GM18526 (cell line): ENCODE measurements around the gene ZNF717.
A peak's percentile ranks its signal among the peaks of the same experiment; 100 is the strongest.

ENCODE experiments used
- POLR2A ChIP-seq: IDR thresholded peaks from 3 replicates; pipeline ENCODE4 v1.6.1; 2011; ENCODE audit not compliant: insufficient read length; ENCODE audit errors: extremely low read depth

Gene ZNF717

DNA sequence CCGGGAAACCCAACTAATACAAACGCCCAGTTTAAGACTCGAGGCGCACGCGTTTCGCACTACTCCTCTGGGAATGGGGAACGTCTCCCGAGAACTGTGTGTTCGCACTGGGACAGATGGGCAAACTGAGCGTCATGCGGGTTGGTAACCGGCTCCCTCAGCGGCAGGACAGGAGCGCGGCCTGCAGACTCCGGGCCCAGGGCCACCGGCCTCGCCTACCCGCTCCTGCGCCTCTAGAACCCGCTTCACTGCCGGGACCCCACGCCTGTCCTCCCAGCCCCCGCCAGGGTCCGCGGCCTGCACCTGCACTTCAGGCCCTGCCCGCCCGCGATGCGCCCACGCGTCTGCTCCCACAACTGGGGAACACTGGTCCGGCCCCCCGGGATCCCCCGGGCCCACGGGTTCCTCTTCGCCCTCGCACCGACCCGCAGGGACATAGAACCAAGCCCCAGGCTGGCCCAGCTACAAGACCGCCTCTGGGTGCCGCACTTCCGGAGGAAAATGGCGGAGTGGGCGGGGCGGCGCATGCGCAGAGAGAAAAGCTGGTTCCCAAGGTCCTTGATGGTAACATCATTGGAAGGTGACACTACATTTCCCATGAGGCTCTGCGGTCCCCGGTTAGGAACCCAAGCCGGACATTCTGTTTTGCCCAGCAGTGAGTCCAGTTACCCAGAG is at the start of gene ZNF717:
Gene ZNF717, minus strand, starts transcription at position 469 of the 675 bp plus-strand sequence. CDS start 2,187 bp downstream, outside the sequence.
- peak; percentile 46 for TF ChIP-seq POLR2A

DNA sequence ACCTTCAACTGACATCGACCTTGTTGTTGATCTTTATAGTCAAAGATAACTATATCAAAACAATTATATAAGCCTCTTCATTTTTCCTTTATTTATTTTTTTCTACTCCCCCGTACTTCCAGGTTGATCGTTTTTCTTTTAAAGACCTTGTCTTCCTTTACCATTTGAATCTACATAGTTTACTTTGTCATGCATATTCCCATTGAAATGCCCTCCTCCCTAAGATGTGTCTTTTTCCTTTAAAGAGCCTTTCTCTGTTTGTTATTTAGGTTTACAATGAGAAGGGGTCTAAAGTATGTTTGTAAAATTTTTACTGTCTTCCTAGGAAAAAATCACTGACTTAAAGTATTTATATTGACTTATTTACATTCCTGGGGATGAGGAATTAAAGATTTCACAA is 29.4 kb upstream of the ZNF717 start:
- TF ChIP-seq POLR2A: no peak

DNA sequence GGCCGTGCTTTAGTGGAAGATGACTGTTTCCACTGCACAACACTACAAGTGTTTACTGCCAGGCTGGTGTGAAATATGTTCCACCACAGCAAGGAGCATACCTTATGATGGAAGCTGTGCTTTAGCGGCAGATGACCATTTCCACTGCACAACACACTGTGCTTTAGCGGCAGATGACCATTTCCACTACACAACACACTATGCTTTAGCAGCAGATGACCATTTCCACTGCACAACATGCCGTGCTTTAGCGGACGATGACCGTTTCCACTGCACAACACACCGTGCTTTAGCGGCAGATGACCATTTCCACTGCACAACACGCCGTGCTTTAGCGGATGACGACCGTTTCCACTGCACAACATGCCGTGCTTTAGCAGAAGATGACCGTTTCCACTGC is 2.8 kb downstream of the ZNF717 start:
- no peak for TF ChIP-seq POLR2A

DNA sequence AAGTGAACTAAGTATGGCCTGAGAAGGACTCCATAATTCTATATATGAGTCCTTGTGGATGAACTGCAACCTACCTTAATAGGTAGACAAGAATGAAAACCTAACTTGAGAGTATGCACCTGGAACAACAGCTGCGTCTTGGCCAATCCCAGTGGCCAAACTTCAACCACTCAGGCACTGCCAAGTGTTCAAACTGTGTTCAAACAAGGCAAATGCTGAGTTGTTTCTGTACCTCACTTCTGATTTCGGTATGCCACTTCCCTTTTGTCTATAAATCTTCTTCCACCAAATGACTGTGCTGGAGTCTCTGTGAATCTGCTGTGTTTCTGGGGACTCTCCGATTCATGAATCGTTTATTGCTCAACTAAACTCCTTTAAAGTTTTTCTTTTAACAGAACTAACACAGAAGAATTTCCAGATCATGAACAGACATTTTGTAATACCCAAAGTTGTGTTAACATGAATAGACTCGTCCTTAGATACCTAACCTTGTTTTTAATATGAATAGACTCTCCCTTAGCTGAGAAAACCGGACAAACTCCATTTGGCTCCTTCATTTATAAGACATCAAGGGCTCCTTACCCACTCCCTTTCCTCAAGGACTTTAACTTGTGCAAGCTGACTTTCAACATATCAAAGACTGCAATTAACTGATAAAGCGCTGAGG is 4.1 kb downstream of the ZNF717 start:
- TF ChIP-seq POLR2A: no peak

GRCh38 chr3:75768303-75769017 is 16.9 kb downstream of the ZNF717 start:
- TF ChIP-seq POLR2A: no peak

DNA sequence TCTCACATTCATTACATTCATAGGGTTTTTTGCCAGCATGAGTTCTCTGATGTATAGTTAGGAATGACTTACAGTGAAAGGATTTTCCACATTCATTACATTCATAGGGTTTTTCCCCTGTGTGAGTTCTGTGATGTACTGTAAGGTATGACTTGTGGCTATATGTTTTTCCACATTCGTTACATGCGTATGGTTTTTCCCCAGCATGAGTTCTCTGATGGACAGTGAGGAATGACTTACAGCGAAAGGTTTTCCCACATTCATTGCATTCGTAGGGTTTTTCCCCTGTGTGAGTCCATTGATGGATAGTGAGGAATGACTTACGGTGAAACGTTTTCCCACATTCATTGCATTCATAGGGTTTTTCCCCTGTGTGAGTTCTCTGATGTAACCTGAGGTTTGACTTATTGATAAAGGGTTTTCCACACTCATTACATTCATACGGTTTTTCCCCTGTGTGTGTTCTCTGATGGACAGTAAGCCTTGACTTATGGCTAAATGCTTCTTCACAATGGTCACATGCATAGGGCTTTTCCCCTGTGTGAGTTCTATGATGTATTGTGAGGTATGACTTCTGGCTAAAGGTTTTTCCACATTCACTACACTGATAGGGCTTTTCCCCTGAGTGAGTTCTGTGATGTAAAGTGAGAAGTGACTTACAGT is 47.4 kb downstream of the ZNF717 start:
- no peak for TF ChIP-seq POLR2A

DNA sequence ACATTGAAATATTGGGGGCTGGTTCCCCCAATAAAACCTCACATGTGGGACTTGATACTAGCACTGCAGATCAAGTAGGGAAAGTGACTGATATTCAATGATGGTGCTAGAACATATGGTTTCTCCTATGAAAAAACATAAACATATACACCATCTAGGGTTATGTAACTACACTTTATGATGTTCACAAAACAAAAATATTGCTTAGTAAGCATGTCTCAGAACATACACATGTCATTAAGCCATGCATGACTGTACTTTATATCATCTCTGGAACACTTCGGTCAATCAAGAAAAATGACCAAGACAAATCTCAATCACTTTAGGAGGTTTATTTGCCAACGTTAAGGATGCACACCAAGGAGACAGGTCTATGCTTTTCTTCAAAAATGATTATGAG is 57.4 kb downstream of the ZNF717 start:
- TF ChIP-seq POLR2A: no peak

DNA sequence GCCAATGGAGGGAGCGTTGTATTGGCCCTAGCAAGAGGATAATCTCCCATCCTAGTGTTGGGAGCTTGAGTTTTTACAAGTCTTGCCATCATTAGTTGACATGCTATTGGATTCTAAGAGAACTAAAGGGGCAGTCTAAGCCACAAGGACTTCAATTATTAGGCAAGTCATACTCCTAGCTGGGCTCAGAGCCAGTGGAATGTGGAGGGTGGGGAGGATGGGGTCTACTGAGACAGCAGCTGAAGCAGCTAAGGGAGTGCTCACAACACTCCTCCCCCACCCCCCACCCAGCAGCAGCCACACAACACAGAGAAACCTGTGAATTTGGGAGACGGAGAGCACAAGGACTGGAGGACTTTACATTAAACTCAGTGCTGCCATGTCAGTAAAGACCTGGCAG is 93.3 kb downstream of the ZNF717 start:
- no peak for TF ChIP-seq POLR2A

GRCh38 chr3:75687323-75687722 is 98.0 kb downstream of the ZNF717 start:
- no peak for TF ChIP-seq POLR2A
